ENCODE results near the gene IGF1R. TPM values are rescaled to one million over a fixed set of nuclear protein-coding genes. Genes with fewer than 3 reads are reported as not detected.

Gene IGF1R
- total and polyA plus RNA-seq, 2 donors (not counting 3 experiments of a cell fraction or from before 2014, with no cell fraction given), result 16.1 to 59.1 TPM

GRCh38 chr15:98777426-98777825 is 129.1 kb downstream of the IGF1R start:
- Histone ChIP-seq H2AFZ (ENCODE audit: low read depth, low read length) (no peak overlapping the region), H3K79me2 (ENCODE audit: control insufficient read depth, insufficient read depth, low read length) (peaks cover 10% of the 10 kb centered on the region), H3K4me2 (ENCODE audit: insufficient read depth, low read length) (no peak overlapping the region), H3K4me1 (ENCODE audit: control insufficient read depth, extremely low read depth, insufficient read depth, low read length) (peaks cover 5% of the 10 kb centered on the region), H3K27ac (ENCODE audit: insufficient read depth, low read depth, low read length) (no peak overlapping the region), H3K9me3 (replicated peaks; ENCODE audit: control insufficient read depth, insufficient read depth, low read length) (no peaks in the 10 kb centered on the region), H3K36me3 (ENCODE audit: control insufficient read depth in 2 of 2, extremely low read depth in 1 of 2, insufficient read depth in 2 of 2, low read length in 2 of 2) (no peaks in the 10 kb centered on the region), H3K27me3 (ENCODE audit: control insufficient read depth in 2 of 2, insufficient read depth in 2 of 2, low read length in 2 of 2) (no peaks in the 10 kb centered on the region), H3K9ac (replicated peaks; ENCODE audit: extremely low read depth, insufficient read depth, low read length) (no peak overlapping the region), H4K20me1 (replicated peaks; ENCODE audit: control insufficient read depth, extremely low read depth, insufficient read depth, low read length) (peaks cover 2% of the 10 kb centered on the region), H3K9me1 (replicated peaks; ENCODE audit: control insufficient read depth, extremely low read depth, insufficient read depth, low read length) (no peaks in the 10 kb centered on the region), H3K4me3 (replicated peaks in 1 of 3; ENCODE audit: insufficient read depth in 1 of 3, low read depth in 1 of 3, low read length in 3 of 3) (no peak overlapping the region)
- no peak for DNase-seq (ENCODE audit: low read depth, low spot score)
- no peak for FAIRE-seq
- BruUV-seq (replicated peaks), result no TSS peak
- ChIA-PET CTCF (interaction anchor here (0.7 to 7.1 kb wide), 4 partner anchors 22 to 104 kb away, joined by 3 to 146 read pairs (median 12); no protein-coding TSS in a partner anchor), POLR2A (no interaction called here)
- dilution Hi-C loops (cut with MboI; ENCODE audit: extremely low pct_ligation_motif_present, low sequenced_read_pairs), result no loop called here
- no peak for TF ChIP-seq MYC (IDR thresholded peaks at IDR 0.05; ENCODE audit: low read depth, low read length)
- TF ChIP-seq EZH2 (IDR thresholded peaks at IDR 0.05; ENCODE audit: borderline replicate concordance, low read depth, low read length, severe bottlenecking), result no peak
- TF ChIP-seq FOS (IDR thresholded peaks at IDR 0.05; ENCODE audit: borderline replicate concordance, insufficient read depth, low read length), result no peak
- no peak for TF ChIP-seq GATA2 (IDR thresholded peaks at IDR 0.05; ENCODE audit: insufficient read depth, insufficient read length, low read depth, low read length)
- no peak for TF ChIP-seq POLR2AphosphoS5 (IDR thresholded peaks at IDR 0.05; ENCODE audit: insufficient read depth, low read depth, low read length)
- TF ChIP-seq POLR2A (IDR thresholded peaks at IDR 0.05; ENCODE audit: low read depth, low read length), result no peak
- TF ChIP-seq CTCF (IDR thresholded peaks at IDR 0.05; ENCODE audit: extremely low read depth in 1 of 2, insufficient read depth in 1 of 2, low read depth in 1 of 2, low read length in 2 of 2), result no peak
- TF ChIP-seq MAX (IDR thresholded peaks at IDR 0.05; ENCODE audit: insufficient read depth, insufficient read length), result no peak
- TF ChIP-seq JUN (IDR thresholded peaks at IDR 0.05; ENCODE audit: borderline replicate concordance, insufficient read depth, insufficient read length, low read depth), result no peak
- intact Hi-C loops (cut with micrococcal nuclease), result loop anchor here (5.0 kb wide), 1 partner anchor 105 kb away; no protein-coding TSS in a partner anchor
